ENCODE measurements around the gene SLC5A10.

- TF ChIP-seq CTCF (IDR thresholded peaks at IDR 0.05; ENCODE audit: insufficient read depth, low read depth, low read length), result no peak
- no peak for TF ChIP-seq EZH2 (IDR thresholded peaks at IDR 0.05; ENCODE audit: insufficient read depth, low read length)
Observed at GRCh38 chr17:18999394-18999793, 47.4 kb downstream of the SLC5A10 start.
